Prostate gland (tissue), 2 donors: ENCODE data around the gene ARSJ.

Experiments
- CTCF ChIP-seq, 4 experiments: fragments of 200-600 bp in 2 of 4; fragments of 450-650 bp in 2 of 4; sonication (generic) in 2 of 4; IDR thresholded peaks; 1 replicate in 3 of 4; 2 replicates in 1 of 4; pipeline ENCODE4 v1.5.1; 2016 to 2019; ENCODE audit warnings: antibody characterized with exemption in 4 of 4, mild to moderate bottlenecking in 2 of 4, moderate library complexity in 2 of 4
- POLR2A ChIP-seq: fragments of 450-650 bp; IDR thresholded peaks from one replicate; pipeline ENCODE4 v1.6.1; 2016; ENCODE audit warnings: antibody characterized with exemption, mild to moderate bottlenecking
- POLR2AphosphoS5 ChIP-seq: sonication (generic); formaldehyde crosslinking; IDR thresholded peaks from one replicate; pipeline ENCODE4 v1.6.1; 2017; ENCODE audit warnings: antibody characterized with exemption

GRCh38 chr4:113869743-113870375 is 109.6 kb downstream of the ARSJ start:
- TF ChIP-seq CTCF (IDR thresholded peaks at IDR 0.05): no peak
- TF ChIP-seq POLR2A: no peak
- TF ChIP-seq POLR2AphosphoS5: no peak
